Right ventricle myocardium inferior (tissue), 1 donor: ENCODE data around the gene PPP4R2. TPM values are rescaled to one million over a fixed set of nuclear protein-coding genes. Genes with fewer than 3 reads are reported as not detected.
A peak's percentile ranks its signal among the peaks of the same experiment; 100 is the strongest.
"Not testable (repeated sequence)": the region's sequence is repeated elsewhere in the genome, so short reads cannot be mapped to it uniquely, and the experiment has no call there.

ENCODE experiments used
- ATAC-seq: fragments of 200-7000 bp; cut with Tn5 transposase; one replicate; pipeline ENCODE4 v1.9.1; 2020; ENCODE audit warnings: mild to moderate bottlenecking, moderate library complexity
- DNase-seq: peaks from one replicate; pipeline ENCODE4 v3.0.0; 2021; ENCODE audit errors: missing footprints
- intact Hi-C: fragments of 100-400 bp; cut with DNase I; formaldehyde crosslinking; loops from one replicate; pipeline ENCODE4 v1.11.0; 2022
- total RNA-seq: library from RNA; stranded (reverse); fragmentation: NEBNext Ultra II Directional; extraction: Animal tissue kit (Norgen Biotek cat#: 25700); gene quantifications from one replicate; pipeline ENCODE4 v1.2.1, GENCODE V29; 2021
- donor health status: DM: no; HTN: yes; CAD: no; lungs with severe emphysema.

The PPP4R2 gene
- total RNA-seq, 1 donor from 2014 or later: 52.8 TPM

- ATAC-seq: no peak
- DNase-seq: no peak
- intact Hi-C loops: no loop called here
Observed at GRCh38 chr3:73052857-73053256, 56.2 kb downstream of the PPP4R2 start.

GRCh38 chr3:73055583-73055982, 59.0 kb downstream of the PPP4R2 start:
- no peak for ATAC-seq
- DNase-seq: no peak
- intact Hi-C loops: no loop called here

GRCh38 chr3:73056014-73056844, 59.6 kb downstream of the PPP4R2 start:
- DNase-seq: no peak
- intact Hi-C loops: loop anchor here (2.0 kb wide), 1 partner anchor 59 kb away; the partner anchor contains the start of gene PPP4R2
- ATAC-seq: peak; percentile 61

- no peak for ATAC-seq
- intact Hi-C loops: loop anchor here (1.0 to 2.0 kb wide), 2 partner anchors 60 to 118 kb away; partner anchors contain the start of gene PPP4R2
- DNase-seq: no peak
Observed at GRCh38 chr3:73056845-73057150, 60.2 kb downstream of the PPP4R2 start.

- intact Hi-C loops: no loop called here
- ATAC-seq (no peak), DNase-seq (no peak)
Observed at GRCh38 chr3:73060302-73060723, 63.7 kb downstream of the PPP4R2 start.

- ATAC-seq: peak; percentile 93
- intact Hi-C loops: loop anchor here (1.0 kb wide), 1 partner anchor 101 kb away; no protein-coding TSS in a partner anchor
- DNase-seq: no peak
Observed at GRCh38 chr3:73061416-73061815, 64.8 kb downstream of the PPP4R2 start, which contains the start of gene EBLN2. Gene EBLN2, plus strand, starts transcription at chr3:73061659. Its CDS starts 423 bp downstream, at chr3:73062082.

GRCh38 chr3:73066243-73066642, 69.6 kb downstream of the PPP4R2 start:
- DNase-seq, intact Hi-C loops, ATAC-seq: not testable (repeated sequence)

- intact Hi-C loops: no loop called here
- ATAC-seq (no peak), DNase-seq (peak; percentile 64)
Observed at GRCh38 chr3:73068419-73068818, 71.8 kb downstream of the PPP4R2 start.

GRCh38 chr3:73069187-73069586, 72.6 kb downstream of the PPP4R2 start:
- DNase-seq (no peak), ATAC-seq (peak; percentile 50)
- intact Hi-C loops: no loop called here

GRCh38 chr3:73069775-73070444, 73.3 kb downstream of the PPP4R2 start:
- DNase-seq (no peak), ATAC-seq (no peak)
- intact Hi-C loops: no loop called here

- DNase-seq: no peak
- intact Hi-C loops: no loop called here
- peak; percentile 21 for ATAC-seq
Observed at GRCh38 chr3:73070675-73071575, 74.3 kb downstream of the PPP4R2 start.

- ATAC-seq: no peak
Observed at GRCh38 chr3:73071952-73072351, 75.3 kb downstream of the PPP4R2 start.

GRCh38 chr3:73072634-73073033, 76.0 kb downstream of the PPP4R2 start:
- no peak for ATAC-seq
- intact Hi-C loops: no loop called here

More at GRCh38 chr3:73071952-73072351, 75.3 kb downstream of the PPP4R2 start:
- intact Hi-C loops: no loop called here
- DNase-seq: no peak

GRCh38 chr3:73073091-73073707, 76.6 kb downstream of the PPP4R2 start:
- no peak for DNase-seq
- ATAC-seq: no peak
- intact Hi-C loops: no loop called here

More at GRCh38 chr3:73072634-73073033, 76.0 kb downstream of the PPP4R2 start:
- no peak for DNase-seq

GRCh38 chr3:73074781-73075180, 78.2 kb downstream of the PPP4R2 start:
- no peak for DNase-seq
- ATAC-seq: no peak
- intact Hi-C loops: no loop called here

GRCh38 chr3:73080216-73080966, 83.8 kb downstream of the PPP4R2 start:
- ATAC-seq (no peak), DNase-seq (no peak)
- intact Hi-C loops: loop anchor here (10.0 kb wide), 1 partner anchor 1206 kb away; no protein-coding TSS in a partner anchor

GRCh38 chr3:73081140-73081539, 84.5 kb downstream of the PPP4R2 start:
- intact Hi-C loops: loop anchor here (10.0 kb wide), 1 partner anchor 1206 kb away; no protein-coding TSS in a partner anchor
- ATAC-seq (no peak), DNase-seq (peak; percentile 43)

- ATAC-seq (no peak), DNase-seq (no peak)
- intact Hi-C loops: loop anchor here (10.0 kb wide), 1 partner anchor 1209 kb away; no protein-coding TSS in a partner anchor
Observed at GRCh38 chr3:73084170-73084569, 87.6 kb downstream of the PPP4R2 start.
